ENCODE data around the gene SYNRG.

Gene SYNRG

GRCh38 chr17:37502009-37502936, 106.9 kb downstream of the SYNRG start:
- no peak for DNase-seq (ENCODE audit: low spot score)

GRCh38 chr17:37500378-37500777, 108.8 kb downstream of the SYNRG start:
- no peak for DNase-seq (ENCODE audit: low spot score)

GRCh38 chr17:37494971-37495370, 114.2 kb downstream of the SYNRG start:
- DNase-seq (ENCODE audit: low spot score) = no peak

- no peak for DNase-seq (ENCODE audit: low spot score)
Measured at GRCh38 chr17:37494401-37494831, 114.8 kb downstream of the SYNRG start.

- peak; percentile 98 for DNase-seq (ENCODE audit: low spot score)
Measured at GRCh38 chr17:37493249-37494027, 115.8 kb downstream of the SYNRG start.

- DNase-seq (ENCODE audit: low spot score) = no peak
Measured at GRCh38 chr17:37492167-37492566, 117.1 kb downstream of the SYNRG start.

- peak; percentile 88 for DNase-seq (ENCODE audit: low spot score)
Measured at GRCh38 chr17:37490638-37491614, 118.3 kb downstream of the SYNRG start.

- peak; percentile 64 for DNase-seq (ENCODE audit: low spot score)
Measured at GRCh38 chr17:37490022-37490587, 119.1 kb downstream of the SYNRG start.

GRCh38 chr17:37489197-37490001, 119.8 kb downstream of the SYNRG start, which contains the start of gene DUSP14:
Gene DUSP14 (plus strand): TSS chr17:37489891. CDS start chr17:37512273, 22,382 bp downstream.
- DNase-seq (ENCODE audit: low spot score) = peak; percentile 91

- DNase-seq (ENCODE audit: low spot score) = peak; percentile 99
Measured at GRCh38 chr17:37488607-37489196, 120.5 kb downstream of the SYNRG start.

- DNase-seq (ENCODE audit: low spot score) = peak; percentile 96
Measured at GRCh38 chr17:37488009-37488604, 121.1 kb downstream of the SYNRG start.

GRCh38 chr17:37485938-37486570, 123.2 kb downstream of the SYNRG start:
- DNase-seq (ENCODE audit: low spot score) = no peak

- no peak for DNase-seq (ENCODE audit: low spot score)
Measured at GRCh38 chr17:37483311-37484039, 125.7 kb downstream of the SYNRG start.

GRCh38 chr17:37481001-37481665, 128.1 kb downstream of the SYNRG start:
- DNase-seq (ENCODE audit: low spot score) = no peak

- no peak for DNase-seq (ENCODE audit: low spot score)
Measured at GRCh38 chr17:37480427-37480826, 128.8 kb downstream of the SYNRG start.

- no peak for DNase-seq (ENCODE audit: low spot score)
Measured at GRCh38 chr17:37479025-37479424, 130.2 kb downstream of the SYNRG start.

GRCh38 chr17:37478187-37478586, 131.0 kb downstream of the SYNRG start:
- no peak for DNase-seq (ENCODE audit: low spot score)
